HG03064 (cell line): ENCODE measurements around the gene TYW1.
"Not testable (repeated sequence)": the region's sequence is repeated elsewhere in the genome, so short reads cannot be mapped to it uniquely, and the experiment has no call there.

ENCODE experiments used
- ATAC-seq: cut with Tn5 transposase; IDR thresholded peaks from one replicate; pipeline ENCODE4 v1.9.1; 2021; ENCODE audit warnings: low read depth; ENCODE audit not compliant: unreplicated experiment

TYW1 gene, protein sequence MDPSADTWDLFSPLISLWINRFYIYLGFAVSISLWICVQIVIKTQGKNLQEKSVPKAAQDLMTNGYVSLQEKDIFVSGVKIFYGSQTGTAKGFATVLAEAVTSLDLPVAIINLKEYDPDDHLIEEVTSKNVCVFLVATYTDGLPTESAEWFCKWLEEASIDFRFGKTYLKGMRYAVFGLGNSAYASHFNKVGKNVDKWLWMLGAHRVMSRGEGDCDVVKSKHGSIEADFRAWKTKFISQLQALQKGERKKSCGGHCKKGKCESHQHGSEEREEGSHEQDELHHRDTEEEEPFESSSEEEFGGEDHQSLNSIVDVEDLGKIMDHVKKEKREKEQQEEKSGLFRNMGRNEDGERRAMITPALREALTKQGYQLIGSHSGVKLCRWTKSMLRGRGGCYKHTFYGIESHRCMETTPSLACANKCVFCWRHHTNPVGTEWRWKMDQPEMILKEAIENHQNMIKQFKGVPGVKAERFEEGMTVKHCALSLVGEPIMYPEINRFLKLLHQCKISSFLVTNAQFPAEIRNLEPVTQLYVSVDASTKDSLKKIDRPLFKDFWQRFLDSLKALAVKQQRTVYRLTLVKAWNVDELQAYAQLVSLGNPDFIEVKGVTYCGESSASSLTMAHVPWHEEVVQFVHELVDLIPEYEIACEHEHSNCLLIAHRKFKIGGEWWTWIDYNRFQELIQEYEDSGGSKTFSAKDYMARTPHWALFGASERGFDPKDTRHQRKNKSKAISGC

DNA sequence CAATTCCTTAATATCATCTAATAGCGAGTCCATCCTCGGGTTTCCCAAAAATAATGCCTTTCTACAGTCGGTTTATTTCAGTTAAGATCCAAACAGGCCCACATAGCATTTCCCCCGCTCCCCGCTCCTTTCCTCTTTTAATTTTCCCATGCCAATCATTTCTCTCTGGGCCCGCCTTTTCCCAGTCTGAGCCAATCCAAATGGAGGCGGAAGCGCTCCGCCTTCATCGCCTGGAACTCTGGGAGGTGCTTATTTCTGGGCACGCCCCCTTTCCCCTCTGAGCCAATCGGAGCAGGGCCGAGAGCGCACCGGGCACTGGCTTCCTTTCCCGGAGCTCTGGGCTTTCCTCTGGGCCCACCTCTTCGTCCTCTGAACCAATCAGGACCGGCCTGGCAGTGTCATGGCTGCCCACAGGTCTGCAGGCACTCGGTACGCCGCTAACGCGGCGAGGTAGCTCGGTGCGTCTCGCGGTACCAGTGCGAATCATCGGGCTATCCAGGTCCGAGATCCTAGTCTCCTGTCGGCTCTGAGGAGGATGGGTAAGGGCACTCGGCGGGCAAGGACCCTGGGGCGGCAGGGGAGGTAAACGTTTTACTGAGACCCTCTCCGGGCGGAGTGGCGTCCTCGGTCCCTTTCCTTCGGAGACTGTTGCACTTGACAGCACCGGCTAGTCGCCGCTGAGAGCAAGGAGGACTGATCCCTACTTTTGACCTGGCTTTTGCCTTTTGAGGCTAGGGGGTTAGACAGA is at the start of gene TYW1:
TYW1 (plus strand) TSS at position 390 of the 748 bp plus-strand sequence; CDS start at position 536, 146 bp downstream.
- peak; percentile 82 for ATAC-seq

GRCh38 chr7:66948480-66949109 is 48.0 kb upstream of the TYW1 start:
- ATAC-seq = no peak

DNA sequence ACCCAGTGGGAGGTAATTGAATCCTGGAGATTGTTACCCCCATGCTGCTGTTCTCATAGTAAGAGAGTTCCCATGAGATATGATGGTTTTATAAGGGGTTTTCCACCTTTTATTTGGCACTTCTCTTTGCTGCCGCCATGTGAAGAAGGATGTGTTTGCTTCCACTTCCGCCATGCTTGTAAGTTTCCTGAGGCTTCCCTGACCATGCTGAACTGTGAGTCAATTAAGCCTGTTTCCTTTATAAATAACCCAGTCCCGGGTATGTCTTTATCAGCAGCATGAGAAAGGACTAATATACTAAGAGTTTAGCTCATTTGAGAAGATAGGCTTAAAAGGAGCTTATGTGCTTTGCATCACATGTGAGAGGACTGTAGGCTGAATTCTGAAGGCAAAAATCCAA is 46.3 kb upstream of the TYW1 start:
- ATAC-seq = no peak

DNA sequence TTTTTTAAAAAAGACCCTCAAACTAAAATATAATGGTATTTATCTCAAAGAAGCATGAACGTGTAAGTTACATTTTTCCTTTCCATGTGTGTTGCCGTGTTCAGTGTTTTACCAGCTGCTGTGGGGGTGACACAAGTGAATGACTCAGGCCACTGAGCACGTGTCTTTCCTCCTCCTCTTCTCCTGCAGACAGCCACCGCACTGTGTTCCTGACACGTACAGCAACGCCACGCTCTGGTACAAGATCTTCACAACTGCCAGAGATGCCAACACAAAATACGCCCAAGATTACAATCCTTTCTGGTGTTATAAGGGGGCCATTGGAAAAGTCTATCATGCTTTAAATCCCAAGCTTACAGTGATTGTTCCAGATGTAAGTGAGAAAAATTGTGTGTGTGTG is 45.9 kb upstream of the TYW1 start:
- ATAC-seq = no peak

GRCh38 chr7:66952343-66953043 is 44.1 kb upstream of the TYW1 start:
- no peak for ATAC-seq

- no peak for ATAC-seq
Measured at GRCh38 chr7:66953044-66953427, 43.6 kb upstream of the TYW1 start.

- no peak for ATAC-seq
Measured at GRCh38 chr7:66957595-66958290, 38.9 kb upstream of the TYW1 start.

GRCh38 chr7:66958538-66959350 is 37.9 kb upstream of the TYW1 start:
- no peak for ATAC-seq

DNA sequence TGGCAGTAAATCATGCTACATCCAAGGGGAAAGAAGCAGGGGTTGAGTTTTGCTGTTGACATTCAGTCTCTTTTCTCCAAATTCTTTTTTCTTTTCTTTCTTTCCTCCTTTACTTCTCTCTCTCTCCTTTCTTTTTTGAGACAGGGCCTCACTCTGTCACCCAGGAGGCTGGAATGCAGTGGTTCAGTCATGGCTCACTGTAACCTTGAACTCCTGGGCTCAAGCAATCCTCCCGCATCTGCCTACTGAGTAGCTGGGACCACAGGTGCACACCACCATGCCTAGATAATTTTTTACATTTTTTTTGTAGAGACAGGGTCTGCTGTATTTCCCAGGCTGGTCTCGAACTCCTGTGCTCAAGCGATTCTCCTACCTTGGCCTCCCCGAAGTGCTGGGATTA is 36.4 kb upstream of the TYW1 start:
- no peak for ATAC-seq

- no peak for ATAC-seq
Measured at GRCh38 chr7:66961096-66961495, 35.5 kb upstream of the TYW1 start.

DNA sequence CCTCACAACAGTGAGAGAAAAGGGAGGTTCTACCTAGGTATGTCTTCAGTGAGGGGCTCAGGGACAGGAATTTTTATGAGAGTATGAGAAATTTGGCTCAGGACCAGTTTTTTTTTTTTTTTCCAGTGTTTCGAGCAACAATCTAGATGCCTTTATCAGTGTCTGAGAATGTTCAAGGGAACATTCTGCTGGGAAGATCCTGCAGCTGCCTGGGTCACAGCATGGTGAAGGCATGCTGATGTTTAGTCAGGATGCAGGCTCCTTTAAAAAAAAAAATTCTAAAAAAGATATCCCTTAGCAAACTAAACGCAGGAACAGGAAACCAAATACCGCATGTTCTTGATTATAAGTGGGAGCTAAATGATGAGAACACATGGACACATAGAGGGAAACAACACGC is 32.2 kb upstream of the TYW1 start:
- ATAC-seq = no peak

DNA sequence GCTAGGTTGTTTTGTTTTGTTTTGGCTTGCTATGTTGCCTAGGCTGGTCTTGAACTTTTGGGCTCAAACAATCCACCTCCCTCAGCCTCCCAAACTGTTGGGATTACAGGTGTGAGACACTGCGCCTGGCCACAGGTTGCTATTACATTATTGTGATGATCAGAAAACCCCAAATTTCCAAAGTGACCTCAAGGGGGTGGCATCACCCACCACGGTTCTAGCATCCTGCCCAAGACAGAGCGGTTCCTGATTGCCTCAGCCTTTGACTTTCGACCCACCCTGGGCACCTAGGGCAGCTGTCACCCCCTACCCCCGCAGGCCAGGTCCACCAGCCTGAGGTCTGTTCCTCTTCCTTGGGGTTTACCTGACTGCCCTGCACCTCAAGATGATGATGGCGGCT is 29.6 kb upstream of the TYW1 start:
- ATAC-seq = no peak

DNA sequence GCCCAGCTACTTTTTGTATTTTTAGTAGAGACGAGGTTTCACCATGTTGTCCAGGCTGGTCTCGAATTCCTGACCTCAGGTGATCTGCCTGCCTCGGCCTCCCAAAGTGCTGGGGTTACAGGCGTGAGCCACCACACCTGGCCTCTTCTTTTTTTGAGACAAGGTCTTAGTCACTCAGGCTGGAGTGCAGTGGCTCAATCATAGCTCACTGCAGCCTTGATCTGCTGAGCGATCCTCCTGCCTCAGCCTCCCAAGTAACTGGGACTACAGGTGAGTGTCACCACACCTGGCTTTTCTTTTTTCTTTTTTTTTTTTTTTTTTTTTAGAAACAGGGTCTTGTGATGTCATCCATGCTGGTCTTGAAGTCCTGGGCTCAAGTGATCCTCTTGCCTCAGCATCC is 27.6 kb upstream of the TYW1 start:
- not testable (repeated sequence) for ATAC-seq

- no peak for ATAC-seq
Measured at GRCh38 chr7:66970310-66970709, 26.3 kb upstream of the TYW1 start.

DNA sequence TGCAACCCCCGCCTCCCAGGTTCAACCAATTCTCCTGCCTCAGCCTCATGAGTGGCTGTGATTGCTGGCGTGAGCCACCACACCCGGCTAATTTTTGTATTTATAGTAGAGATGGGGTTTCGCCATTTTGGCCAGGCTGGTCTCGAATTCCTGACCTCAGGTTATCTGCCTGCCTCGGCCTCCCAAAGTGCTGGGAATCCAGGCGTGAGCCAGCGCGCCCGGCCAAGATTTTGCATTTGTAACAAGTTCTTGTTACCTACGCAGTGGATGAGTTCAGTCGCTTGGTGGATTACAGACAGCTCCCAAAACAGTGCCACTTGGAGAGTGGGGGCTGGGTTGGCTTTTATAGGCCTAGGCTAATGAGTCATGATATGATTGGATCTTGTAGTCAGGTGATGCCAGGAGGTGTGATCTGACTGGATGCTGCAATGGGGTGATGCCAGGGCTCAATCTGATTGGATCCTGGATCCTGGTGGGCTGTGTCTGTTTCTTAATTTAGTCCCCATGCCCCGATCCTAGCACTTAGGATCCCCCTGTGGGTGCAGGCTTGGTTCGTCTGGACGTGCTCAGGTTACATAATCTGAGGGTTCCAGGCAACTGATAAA is 21.5 kb upstream of the TYW1 start:
- no peak for ATAC-seq

DNA sequence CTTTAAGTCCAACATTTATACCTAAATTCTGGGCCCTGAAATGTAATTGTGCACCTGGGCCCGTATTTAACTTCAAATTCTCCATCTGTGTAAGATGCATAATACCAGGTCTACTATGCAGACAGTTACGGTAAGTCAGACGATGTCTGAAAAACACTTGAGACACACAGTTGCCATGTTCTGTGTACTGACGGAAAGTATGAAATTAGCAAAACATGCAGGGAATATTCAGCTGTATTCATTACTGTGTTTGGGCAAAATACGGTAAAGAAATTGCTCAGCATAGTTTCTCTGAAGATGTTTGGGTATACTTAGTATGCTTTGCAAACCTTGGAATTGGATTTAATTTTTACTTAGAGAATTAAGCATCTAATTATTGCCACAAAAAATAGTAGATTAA is 18.3 kb upstream of the TYW1 start:
- ATAC-seq = not testable (repeated sequence)

DNA sequence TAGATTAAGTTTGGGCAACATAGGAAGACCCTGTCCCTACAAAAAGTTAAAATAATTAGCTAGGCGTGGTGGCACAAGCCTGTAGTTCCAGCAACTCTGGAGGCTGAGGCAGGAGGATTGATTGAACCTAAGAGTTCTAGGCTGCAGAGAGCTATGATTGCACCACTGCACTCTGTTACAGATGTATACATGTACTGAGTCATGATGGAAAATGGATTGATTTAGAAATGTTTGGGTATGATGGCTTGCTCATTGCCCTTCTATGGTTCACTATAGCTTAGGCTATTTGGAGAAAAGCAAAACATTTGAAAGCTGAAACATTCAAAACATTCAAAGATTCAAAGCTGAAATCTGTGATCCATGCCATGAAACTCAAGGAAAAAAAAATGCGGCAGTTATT is 17.6 kb upstream of the TYW1 start:
- not testable (repeated sequence) for ATAC-seq

DNA sequence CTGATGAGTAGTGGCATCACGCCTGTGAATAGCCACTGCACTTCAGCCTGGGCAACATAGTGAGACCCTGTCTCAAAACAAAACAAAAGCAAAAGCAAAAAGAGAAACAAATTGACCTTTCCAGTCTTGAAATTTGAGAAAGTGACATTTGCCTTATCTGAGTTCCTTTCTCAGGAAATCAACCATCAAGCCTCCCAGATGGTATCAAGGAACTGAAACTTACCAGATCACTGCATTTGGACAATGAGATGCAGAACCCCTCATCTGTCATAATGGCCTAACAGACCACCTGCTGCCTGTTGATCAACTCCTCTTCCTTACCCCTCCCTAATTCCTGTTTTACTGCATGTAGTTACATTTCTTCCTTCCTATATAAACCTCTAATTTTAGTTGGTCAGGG is 16.3 kb upstream of the TYW1 start:
- not testable (repeated sequence) for ATAC-seq
